ENCODE results near the gene SIGLEC7. TPM values are rescaled to one million over a fixed set of nuclear protein-coding genes. Genes with fewer than 3 reads are reported as not detected.

The SIGLEC7 gene
- total and polyA plus RNA-seq, 10 of the 15 experiments (the other 5 are each of a cell fraction or from before 2014, with no cell fraction given), result 0.15 TPM; not detected in 9

- Histone ChIP-seq H2AFZ (ENCODE audit: control insufficient read depth, low read depth, low read length) (no peak overlapping the region), H3K79me2 (ENCODE audit: control insufficient read depth, insufficient read depth, low read length) (no peaks in the 10 kb centered on the region), H3K27ac (ENCODE audit: control insufficient read depth, insufficient read depth) (no peak overlapping the region), H3K9me3 (replicated peaks; ENCODE audit: control insufficient read depth, insufficient read depth, low read length) (no peaks in the 10 kb centered on the region), H4K20me1 (ENCODE audit: control insufficient read depth, insufficient read depth) (no peaks in the 10 kb centered on the region), H3K4me1 (ENCODE audit: control insufficient read depth, insufficient read depth, low read length) (no peaks in the 10 kb centered on the region), H3K4me3 (no peak overlapping the region), H3K4me2 (ENCODE audit: control insufficient read depth, insufficient read depth) (no peak overlapping the region), H3K9ac (ENCODE audit: control insufficient read depth, insufficient read depth, low read length) (no peak overlapping the region), H3K27me3 (replicated peaks in 1 of 2; ENCODE audit: control insufficient read depth in 2 of 2, insufficient read depth in 2 of 2, low read length in 1 of 2) (no peaks in the 10 kb centered on the region), H3K36me3 (ENCODE audit: control insufficient read depth in 2 of 2, insufficient read depth in 2 of 2, low read length in 1 of 2) (no peaks in the 10 kb centered on the region)
- intact Hi-C loops (cut with micrococcal nuclease; ENCODE audit: unreplicated experiment) (no loop called here), in situ Hi-C loops (cut with MboI) (no loop called here)
- ATAC-seq (no peak), DNase-seq (ENCODE audit: low read depth, low spot score) (no peak), FAIRE-seq (no peak)
- WGBS (ENCODE audit: insufficient coverage, insufficient replicate concordance, low lambda C conversion rate, missing lambda C conversion rate), result 21% methylated on average over 6 of the region's 6 CpGs
- SMC1A ChIA-PET (ENCODE audit: uncharacterized antibody, unreplicated experiment), result no interaction called here
- POLR2A ChIA-PET, result no interaction called here
- no TSS peak for BruUV-seq (replicated peaks)
- RAD21 ChIA-PET (ENCODE audit: unreplicated experiment), result no interaction called here
- TF ChIP-seq NFIC (IDR thresholded peaks at IDR 0.05; ENCODE audit: low read depth, low read length) (no peak), ESRRA (IDR thresholded peaks at IDR 0.05; ENCODE audit: low read length) (no peak), RUNX3 (IDR thresholded peaks at IDR 0.05; ENCODE audit: low read length) (peak; percentile 60)
- CTCF ChIA-PET, result no interaction called here
Measured at GRCh38 chr19:51114087-51114729, 27.9 kb upstream of the SIGLEC7 start.

GRCh38 chr19:51116736-51117286 lies 25.3 kb upstream of the SIGLEC7 start:
- ATAC-seq, result no peak
- H4K20me1 ChIP-seq (ENCODE audit: control insufficient read depth, insufficient read depth), result no peaks in the 10 kb centered on the region
- SMC1A ChIA-PET (ENCODE audit: uncharacterized antibody, unreplicated experiment), result no interaction called here
- H3K36me3 ChIP-seq (ENCODE audit: control insufficient read depth in 2 of 2, insufficient read depth in 2 of 2, low read length in 1 of 2), result no peaks in the 10 kb centered on the region
- POLR2A ChIA-PET, result no interaction called here
- intact Hi-C loops (cut with micrococcal nuclease; ENCODE audit: unreplicated experiment), result no loop called here
- H3K27me3 ChIP-seq (replicated peaks in 1 of 2; ENCODE audit: control insufficient read depth in 2 of 2, insufficient read depth in 2 of 2, low read length in 1 of 2), result peaks cover 0 to 3% of the 10 kb centered on the region in 2 experiments; a peak in 2 of 4 replicates
- H3K27ac ChIP-seq (ENCODE audit: control insufficient read depth, insufficient read depth), result no peak overlapping the region
- H3K9me3 ChIP-seq (replicated peaks; ENCODE audit: control insufficient read depth, insufficient read depth, low read length), result no peaks in the 10 kb centered on the region
- RAD21 ChIA-PET (ENCODE audit: unreplicated experiment), result no interaction called here
- no TSS peak for BruUV-seq (replicated peaks)
- no peak overlapping the region for H2AFZ ChIP-seq (ENCODE audit: control insufficient read depth, low read depth, low read length)
- no peaks in the 10 kb centered on the region for H3K4me1 ChIP-seq (ENCODE audit: control insufficient read depth, insufficient read depth, low read length)
- no peaks in the 10 kb centered on the region for H3K79me2 ChIP-seq (ENCODE audit: control insufficient read depth, insufficient read depth, low read length)
- in situ Hi-C loops (cut with MboI), result no loop called here
- H3K4me3 ChIP-seq, result no peak overlapping the region
- FAIRE-seq, result no peak
- no peak overlapping the region for H3K9ac ChIP-seq (ENCODE audit: control insufficient read depth, insufficient read depth, low read length)
- no peak overlapping the region for H3K4me2 ChIP-seq (ENCODE audit: control insufficient read depth, insufficient read depth)
- CTCF ChIA-PET, result no interaction called here
- 46% methylated on average over 6 of the region's 6 CpGs for WGBS (ENCODE audit: insufficient coverage, insufficient replicate concordance, low lambda C conversion rate, missing lambda C conversion rate)
- no peak for DNase-seq (ENCODE audit: low read depth, low spot score)
- no peak for TF ChIP-seq IRF4 (IDR thresholded peaks at IDR 0.05; ENCODE audit: low read depth, low read length)
- no peak for TF ChIP-seq NFYA (IDR thresholded peaks at IDR 0.05; ENCODE audit: borderline replicate concordance, low read depth, low read length)
- no peak for TF ChIP-seq RCOR1 (conservative IDR thresholded peaks at IDR 0.05; ENCODE audit: low read depth, low read length)
- no peak for TF ChIP-seq PBX3 (IDR thresholded peaks at IDR 0.05; ENCODE audit: insufficient replicate concordance, low read depth, low read length)
- no peak for TF ChIP-seq NKRF (conservative IDR thresholded peaks at IDR 0.05)
- TF ChIP-seq RAD51 (IDR thresholded peaks at IDR 0.05), result no peak
- no peak for TF ChIP-seq ATF7 (IDR thresholded peaks at IDR 0.05; ENCODE audit: low read depth)
- TF ChIP-seq CBFB (IDR thresholded peaks at IDR 0.05; ENCODE audit: low read depth), result no peak
- no peak for TF ChIP-seq ZNF207 (IDR thresholded peaks at IDR 0.05; ENCODE audit: borderline replicate concordance)
- TF ChIP-seq DPF2 (IDR thresholded peaks at IDR 0.05), result no peak
- no peak for TF ChIP-seq MXI1 (IDR thresholded peaks at IDR 0.05; ENCODE audit: low read depth, low read length)
- no peak for TF ChIP-seq SUPT20H (IDR thresholded peaks at IDR 0.05; ENCODE audit: borderline replicate concordance, control insufficient read depth, low read depth, low read length)
- no peak for TF ChIP-seq RBBP5 (conservative IDR thresholded peaks at IDR 0.05)
- TF ChIP-seq CHD4 (IDR thresholded peaks at IDR 0.05), result no peak
- no peak for TF ChIP-seq NFIC (IDR thresholded peaks at IDR 0.05; ENCODE audit: low read depth, low read length)

Measured in GM12878 (cell line).